Upper lobe of left lung (tissue), 6 donors: ENCODE results near the gene MMP24. TPM values are rescaled to one million over a fixed set of nuclear protein-coding genes. Genes with fewer than 3 reads are reported as not detected.

Experiments
- ATAC-seq, 2 donors: fragments of 200-7000 bp; cut with Tn5 transposase; one replicate each; pipeline ENCODE4 v1.9.1; 2022; ENCODE audit warnings: mild to moderate bottlenecking in 2 of 2, moderate library complexity in 2 of 2; ENCODE audit not compliant: low FRiP score in 2 of 2
- DNase-seq, 2 donors: peaks; one replicate each; pipeline ENCODE4 v3.0.0-alpha.2; 2019 to 2020
- H3K27ac ChIP-seq, 4 donors: fragments of 200-600 bp; sonication (generic); one replicate each; pipeline ENCODE4 v1.5.1; 2016 to 2019
- H3K27me3 ChIP-seq, 4 donors: fragments of 200-600 bp; sonication (generic); one replicate each; pipeline ENCODE4 v1.5.1; 2017 to 2019
- H3K36me3 ChIP-seq, 4 donors: fragments of 200-600 bp; sonication (generic); one replicate each; pipeline ENCODE4 v1.5.1; 2016 to 2019
- H3K4me1 ChIP-seq, 4 donors: fragments of 200-600 bp; sonication (generic); one replicate each; pipeline ENCODE4 v1.5.1; 2018 to 2019
- H3K4me3 ChIP-seq, 4 donors: fragments of 200-600 bp; sonication (generic); one replicate each; pipeline ENCODE4 v1.5.1; 2017 to 2019; ENCODE audit warnings: mild to moderate bottlenecking in 2 of 4, moderate library complexity in 1 of 4
- H3K9me3 ChIP-seq, 4 donors: fragments of 200-600 bp; sonication (generic); one replicate each; pipeline ENCODE4 v1.5.1; 2018 to 2019
- CTCF ChIP-seq, 6 experiments: fragments of 450-650 bp in 4 of 6; fragments of 200-600 bp in 2 of 6; sonication (generic) in 2 of 6; IDR thresholded peaks; one replicate each; pipeline ENCODE4 v1.5.1; 2016 to 2019; ENCODE audit warnings: antibody characterized with exemption in 6 of 6
- EP300 ChIP-seq, 4 donors: sonication (generic); formaldehyde crosslinking; IDR thresholded peaks; one replicate each; pipeline ENCODE4 v1.5.1; 2017; ENCODE audit warnings: antibody characterized with exemption in 4 of 4, control low read depth in 2 of 4
- POLR2A ChIP-seq, 4 donors: fragments of 450-650 bp; IDR thresholded peaks; one replicate each; pipeline ENCODE4 v1.5.1; 2016 to 2017; ENCODE audit warnings: antibody characterized with exemption in 4 of 4, mild to moderate bottlenecking in 2 of 4
- POLR2AphosphoS5 ChIP-seq, 2 donors: sonication (generic); formaldehyde crosslinking; IDR thresholded peaks; one replicate each; pipeline ENCODE4 v1.5.1; 2017; ENCODE audit warnings: antibody characterized with exemption in 2 of 2
- WGBS, 2 donors: methylation state at CpG; one replicate each; pipeline ENCODE4 v1.1.5; 2017 to 2018; 5-methylcytosine and 5-hydroxymethylcytosine counted together
- total RNA-seq, 6 donors: library from RNA; depleted of rRNA in 4 of 6; stranded (reverse); fragments of >200 nt in 4 of 6; gene quantifications; one replicate each; pipeline versions ENCODE4 v1.1.0 to v1.2.1, GENCODE V29; 2016 to 2021
- donor health status: DM: no; HTN: no; CAD: no; lungs with moderate emphysema.
- donor health status: DM: no; HTN: yes; CAD: no; lungs with severe emphysema.

The MMP24 gene
- total RNA-seq, 6 donors from 2014 or later, result 7.3 to 25.4 (median 15.6) TPM

- Histone ChIP-seq H3K4me1 (peaks cover 10 to 25% (median 18%) of the 10 kb centered on the region in 4 donors), H3K9me3 (no peaks in the 10 kb centered on the region), H3K27me3 (no peaks in the 10 kb centered on the region), H3K27ac (no peak overlapping the region), H3K36me3 (peaks cover 0 to 8% (median 1%) of the 10 kb centered on the region in 4 donors), H3K4me3 (no peak overlapping the region)
- DNase-seq (no peak), ATAC-seq (no peak)
- 92 to 93% methylated on average over 6 to 17 of the region's 17 CpGs for WGBS, 2 donors
- TF ChIP-seq POLR2AphosphoS5 (IDR thresholded peaks at IDR 0.05) (no peak), CTCF (IDR thresholded peaks at IDR 0.05) (no peak), POLR2A (IDR thresholded peaks at IDR 0.05) (no peak), EP300 (IDR thresholded peaks at IDR 0.05) (no peak)
Measured at GRCh38 chr20:35286899-35287508, 60.5 kb downstream of the MMP24 start.

GRCh38 chr20:35287509-35288324 lies 61.2 kb downstream of the MMP24 start:
- peaks cover 0 to 3% (median 0%) of the 10 kb centered on the region in 4 donors for H3K36me3 ChIP-seq
- TF ChIP-seq POLR2A (IDR thresholded peaks at IDR 0.05), result no peak
- no peak for TF ChIP-seq EP300 (IDR thresholded peaks at IDR 0.05)
- no peak for TF ChIP-seq CTCF (IDR thresholded peaks at IDR 0.05)
- TF ChIP-seq POLR2AphosphoS5 (IDR thresholded peaks at IDR 0.05), result no peak

GRCh38 chr20:35288325-35289060 lies 62.0 kb downstream of the MMP24 start:
- TF ChIP-seq CTCF (IDR thresholded peaks at IDR 0.05) (no peak), EP300 (IDR thresholded peaks at IDR 0.05) (no peak), POLR2A (IDR thresholded peaks at IDR 0.05) (no peak), POLR2AphosphoS5 (IDR thresholded peaks at IDR 0.05) (no peak)
- 78 to 85% methylated on average over 16 to 19 of the region's 19 CpGs for WGBS, 2 donors
- no peak overlapping the region for H3K27ac ChIP-seq
- no peaks in the 10 kb centered on the region for H3K9me3 ChIP-seq
- H3K27me3 ChIP-seq, result no peaks in the 10 kb centered on the region
- DNase-seq (no peak), ATAC-seq (no peak)
- no peaks in the 10 kb centered on the region for H3K36me3 ChIP-seq
- no peak overlapping the region for H3K4me3 ChIP-seq
- peaks cover 5 to 14% (median 10%) of the 10 kb centered on the region in 4 donors for H3K4me1 ChIP-seq

More at GRCh38 chr20:35287509-35288324, 61.2 kb downstream of the MMP24 start:
- no peaks in the 10 kb centered on the region for H3K27me3 ChIP-seq
- DNase-seq (no peak), ATAC-seq (no peak)
- no peak overlapping the region for H3K4me3 ChIP-seq
- no peaks in the 10 kb centered on the region for H3K9me3 ChIP-seq
- H3K27ac ChIP-seq, result no peak overlapping the region
- H3K4me1 ChIP-seq, result peaks cover 10 to 22% (median 18%) of the 10 kb centered on the region in 4 donors
- 87 to 88% methylated on average over 15 to 28 of the region's 28 CpGs for WGBS, 2 donors

- TF ChIP-seq POLR2A (IDR thresholded peaks at IDR 0.05) (no peak), CTCF (IDR thresholded peaks at IDR 0.05) (no peak), POLR2AphosphoS5 (IDR thresholded peaks at IDR 0.05) (no peak), EP300 (IDR thresholded peaks at IDR 0.05) (no peak)
- DNase-seq, result no peak
- Histone ChIP-seq H3K9me3 (no peaks in the 10 kb centered on the region), H3K4me3 (no peak overlapping the region), H3K36me3 (no peaks in the 10 kb centered on the region), H3K27me3 (no peaks in the 10 kb centered on the region), H3K27ac (no peak overlapping the region), H3K4me1 (peaks cover 0 to 1% (median under 1%) of the 10 kb centered on the region in 4 donors)
- ATAC-seq, result no peak
- 73 to 76% methylated on average over 3 to 7 of the region's 7 CpGs for WGBS, 2 donors
Measured at GRCh38 chr20:35290186-35290886, 63.8 kb downstream of the MMP24 start.
